GM12892 (cell line): ENCODE measurements around the gene ATP11B.

Experiments used
- POLR2A ChIP-seq: IDR thresholded peaks from 2 replicates; pipeline ENCODE4 v1.6.1; 2011; ENCODE audit warnings: low read depth, low read length, control low read depth
- POLR2AphosphoS5 ChIP-seq: IDR thresholded peaks from 2 replicates; pipeline ENCODE4 v1.6.1; 2011; ENCODE audit warnings: low read depth, low read length, control low read depth
- TAF1 ChIP-seq: IDR thresholded peaks from 2 replicates; pipeline ENCODE4 v1.6.1; 2011; ENCODE audit warnings: low read depth, mild to moderate bottlenecking, control low read depth, low read length, borderline replicate concordance

- TF ChIP-seq TAF1: no peak
- no peak for TF ChIP-seq POLR2AphosphoS5
- no peak for TF ChIP-seq POLR2A
Observed at GRCh38 chr3:182921665-182922355, 128.5 kb downstream of the ATP11B start.
